Neural progenitor cell (in vitro differentiated cells): ENCODE data around the gene JPH2. TPM values are rescaled to one million over a fixed set of nuclear protein-coding genes. Genes with fewer than 3 reads are reported as not detected.
A peak's percentile ranks its signal among the peaks of the same experiment; 100 is the strongest.

ENCODE experiments used
- DNase-seq: peaks from one replicate; pipeline ENCODE4 v3.0.0-alpha.2; 2016; ENCODE audit warnings: low spot score
- H2AFZ ChIP-seq: fragments of 200-600 bp; sonication (generic); replicated peaks from 2 replicates; pipeline ENCODE4 v1.6.1; 2016; ENCODE audit warnings: antibody characterized with exemption
- H3F3A ChIP-seq: fragments of 200-600 bp; sonication (generic); 2 replicates; pipeline ENCODE4 v1.6.1; 2016; ENCODE audit warnings: antibody characterized with exemption, low read depth
- H3K27ac ChIP-seq: fragments of 200-600 bp; sonication (generic); 2 replicates; pipeline ENCODE4 v1.5.1; 2016; ENCODE audit warnings: mild to moderate bottlenecking
- H3K27me3 ChIP-seq: fragments of 200-600 bp; sonication (generic); 2 replicates; pipeline ENCODE4 v1.6.1; 2016; ENCODE audit warnings: mild to moderate bottlenecking, moderate library complexity
- H3K36me3 ChIP-seq: fragments of 200-600 bp; sonication (generic); 2 replicates; pipeline ENCODE4 v1.5.1; 2016
- H3K4me1 ChIP-seq: fragments of 200-600 bp; sonication (generic); 2 replicates; pipeline ENCODE4 v1.6.1; 2016; ENCODE audit warnings: mixed run types
- H3K4me2 ChIP-seq: fragments of 200-600 bp; sonication (generic); 2 replicates; pipeline ENCODE4 v1.6.1; 2016
- H3K4me3 ChIP-seq: fragments of 200-600 bp; sonication (generic); 2 replicates; pipeline ENCODE4 v1.5.1; 2016
- H3K79me2 ChIP-seq: fragments of 200-600 bp; sonication (generic); 2 replicates; pipeline ENCODE4 v1.6.1; 2016; ENCODE audit warnings: low read depth
- H3K9ac ChIP-seq: fragments of 200-600 bp; sonication (generic); 2 replicates; pipeline ENCODE4 v1.6.1; 2016
- H3K9me3 ChIP-seq: fragments of 200-600 bp; sonication (generic); 2 replicates; pipeline ENCODE4 v1.5.1; 2016; ENCODE audit warnings: low read depth
- H4K20me1 ChIP-seq: fragments of 200-600 bp; sonication (generic); 2 replicates; pipeline ENCODE4 v1.6.1; 2016; ENCODE audit warnings: low read depth
- H3K27ac Mint-ChIP-seq: 3 replicates; pipeline ENCODE4 v1.8.0; 2021; ENCODE audit warnings: mixed read lengths
- H3K27me3 Mint-ChIP-seq: 2 replicates; pipeline ENCODE4 v1.8.0; 2022; ENCODE audit warnings: low read depth, mild to moderate bottlenecking, inconsistent platforms, moderate library complexity, mixed read lengths; ENCODE audit not compliant: insufficient read depth
- H3K36me3 Mint-ChIP-seq: 3 replicates; pipeline ENCODE4 v1.8.0; 2021; ENCODE audit warnings: mixed read lengths
- H3K4me1 Mint-ChIP-seq: 3 replicates; pipeline ENCODE4 v1.8.0; 2021; ENCODE audit warnings: mixed read lengths
- H3K4me3 Mint-ChIP-seq: 3 replicates; pipeline ENCODE4 v1.8.0; 2021; ENCODE audit warnings: mild to moderate bottlenecking, moderate library complexity, mixed read lengths
- H3K9me3 Mint-ChIP-seq: 3 replicates; pipeline ENCODE4 v1.8.0; 2020; ENCODE audit warnings: mixed read lengths
- CTCF ChIP-seq: fragments of 200-600 bp; sonication (generic); IDR thresholded peaks from 2 replicates; pipeline ENCODE4 v1.5.1; 2017; ENCODE audit warnings: antibody characterized with exemption, mild to moderate bottlenecking
- EZH2 ChIP-seq: fragments of 200-600 bp; sonication (generic); IDR thresholded peaks from 2 replicates; pipeline ENCODE4 v1.6.1; 2017; ENCODE audit warnings: antibody characterized with exemption, mild to moderate bottlenecking, moderate library complexity
- EZH2phosphoT487 ChIP-seq: fragments of 200-600 bp; sonication (generic); IDR thresholded peaks from 2 replicates; pipeline ENCODE4 v1.6.1; 2017; ENCODE audit warnings: antibody characterized with exemption
- total RNA-seq: library from RNA; depleted of rRNA; stranded (reverse); fragments of >200 nt; gene quantifications from 2 replicates; pipeline ENCODE4 v1.2.3, GENCODE V29; 2015; ENCODE audit warnings: low replicate concordance

The JPH2 gene
- total RNA-seq, 1 donor from 2014 or later, result not detected

GRCh38 chr20:44075950-44076232 lies 111.1 kb downstream of the JPH2 start:
- Histone ChIP-seq H3K36me3 (no peaks in the 10 kb centered on the region), H3K4me2 (no peak overlapping the region), H3K9ac (no peak overlapping the region), H3K79me2 (no peaks in the 10 kb centered on the region), H4K20me1 (no peaks in the 10 kb centered on the region), H3K27ac (no peak overlapping the region), H2AFZ (no peak overlapping the region), H3K9me3 (no peaks in the 10 kb centered on the region), H3F3A (no peaks in the 10 kb centered on the region), H3K27me3 (no peaks in the 10 kb centered on the region), H3K4me3 (no peak overlapping the region), H3K4me1 (no peaks in the 10 kb centered on the region)
- Mint-ChIP-seq H3K27me3 (peaks cover 6% of the 10 kb centered on the region), H3K9me3 (no peaks in the 10 kb centered on the region), H3K27ac (no peak overlapping the region), H3K4me3 (no peak overlapping the region), H3K4me1 (peaks cover 16% of the 10 kb centered on the region), H3K36me3 (no peaks in the 10 kb centered on the region)
- DNase-seq, result no peak
- TF ChIP-seq CTCF (no peak), EZH2 (no peak), EZH2phosphoT487 (no peak)

- peaks cover 16% of the 10 kb centered on the region for H3K4me1 Mint-ChIP-seq
- no peaks in the 10 kb centered on the region for H3K27me3 ChIP-seq
- H3F3A ChIP-seq, result no peaks in the 10 kb centered on the region
- no peaks in the 10 kb centered on the region for H3K36me3 Mint-ChIP-seq
- H3K4me1 ChIP-seq, result no peaks in the 10 kb centered on the region
- no peak overlapping the region for H2AFZ ChIP-seq
- no peak for TF ChIP-seq EZH2
- no peak for TF ChIP-seq EZH2phosphoT487
- TF ChIP-seq CTCF, result no peak
- H3K9me3 ChIP-seq, result no peaks in the 10 kb centered on the region
- no peaks in the 10 kb centered on the region for H3K9me3 Mint-ChIP-seq
- H3K27me3 Mint-ChIP-seq, result peaks cover 6% of the 10 kb centered on the region
- no peak overlapping the region for H3K27ac Mint-ChIP-seq
- no peak overlapping the region for H3K4me2 ChIP-seq
- H3K4me3 Mint-ChIP-seq, result no peak overlapping the region
- H3K36me3 ChIP-seq, result no peaks in the 10 kb centered on the region
- no peak for DNase-seq
- no peaks in the 10 kb centered on the region for H3K79me2 ChIP-seq
- H3K4me3 ChIP-seq, result no peak overlapping the region
- H3K9ac ChIP-seq, result no peak overlapping the region
- H4K20me1 ChIP-seq, result no peaks in the 10 kb centered on the region
- H3K27ac ChIP-seq, result no peak overlapping the region
These were observed 111.6 kb downstream of the JPH2 start for GRCh38 chr20:44075191-44075949.

GRCh38 chr20:44074252-44075151 lies 112.5 kb downstream of the JPH2 start:
- H3K4me3 ChIP-seq, result no peak overlapping the region
- Mint-ChIP-seq H3K36me3 (no peaks in the 10 kb centered on the region), H3K4me3 (peak overlapping the region; percentile 10), H3K27ac (no peak overlapping the region), H3K9me3 (no peaks in the 10 kb centered on the region), H3K27me3 (peaks cover 10% of the 10 kb centered on the region), H3K4me1 (peaks cover 16% of the 10 kb centered on the region)
- H3K9me3 ChIP-seq, result no peaks in the 10 kb centered on the region
- no peak overlapping the region for H3K9ac ChIP-seq
- H3K4me2 ChIP-seq, result no peak overlapping the region
- H3K79me2 ChIP-seq, result no peaks in the 10 kb centered on the region
- H3K4me1 ChIP-seq, result no peaks in the 10 kb centered on the region
- H2AFZ ChIP-seq, result no peak overlapping the region
- H3K27me3 ChIP-seq, result no peaks in the 10 kb centered on the region
- no peaks in the 10 kb centered on the region for H3K36me3 ChIP-seq
- H3K27ac ChIP-seq, result no peak overlapping the region
- no peak for TF ChIP-seq EZH2phosphoT487
- no peak for TF ChIP-seq CTCF
- TF ChIP-seq EZH2, result no peak
- no peaks in the 10 kb centered on the region for H4K20me1 ChIP-seq
- DNase-seq, result no peak
- no peaks in the 10 kb centered on the region for H3F3A ChIP-seq
